ENCODE data around the gene BABAM1.

Gene BABAM1

DNA sequence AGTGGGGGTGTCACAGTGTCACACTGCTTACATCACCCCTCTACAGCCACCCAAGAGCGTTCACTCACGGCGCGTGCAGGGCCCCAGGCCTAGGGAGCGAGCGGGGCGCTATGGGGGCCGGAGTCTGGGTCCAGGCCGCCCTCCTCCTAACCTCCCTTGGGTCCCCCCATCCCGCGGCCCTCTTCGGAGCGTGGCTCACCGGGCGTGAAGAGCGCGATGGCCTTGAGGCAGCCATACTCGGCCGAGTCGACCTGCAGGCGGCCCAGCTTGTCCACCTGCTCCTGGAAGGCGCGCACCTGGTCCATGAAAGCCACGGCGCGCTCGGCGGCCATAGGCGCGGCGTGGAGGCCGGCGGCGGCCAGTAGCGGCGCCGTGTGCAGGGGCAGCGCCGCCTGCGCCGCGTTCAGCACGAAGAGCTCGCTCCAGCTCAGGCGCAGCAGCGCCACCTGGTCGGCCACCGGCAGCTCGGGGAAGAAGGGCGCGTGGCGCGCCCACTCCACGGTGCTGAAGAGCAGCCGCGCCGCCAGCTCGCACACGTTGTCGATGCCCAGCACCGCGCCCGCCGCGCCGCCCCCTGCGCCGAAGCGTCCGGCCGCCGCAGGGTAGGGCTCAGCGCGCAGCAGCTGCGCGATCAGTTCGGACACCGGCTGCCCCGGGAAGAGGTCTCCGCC is 31.8 kb upstream of the BABAM1 start:
- H3F3A ChIP-seq (ENCODE audit: control insufficient read depth, insufficient read depth): peaks cover 17% of the 10 kb centered on the region

DNA sequence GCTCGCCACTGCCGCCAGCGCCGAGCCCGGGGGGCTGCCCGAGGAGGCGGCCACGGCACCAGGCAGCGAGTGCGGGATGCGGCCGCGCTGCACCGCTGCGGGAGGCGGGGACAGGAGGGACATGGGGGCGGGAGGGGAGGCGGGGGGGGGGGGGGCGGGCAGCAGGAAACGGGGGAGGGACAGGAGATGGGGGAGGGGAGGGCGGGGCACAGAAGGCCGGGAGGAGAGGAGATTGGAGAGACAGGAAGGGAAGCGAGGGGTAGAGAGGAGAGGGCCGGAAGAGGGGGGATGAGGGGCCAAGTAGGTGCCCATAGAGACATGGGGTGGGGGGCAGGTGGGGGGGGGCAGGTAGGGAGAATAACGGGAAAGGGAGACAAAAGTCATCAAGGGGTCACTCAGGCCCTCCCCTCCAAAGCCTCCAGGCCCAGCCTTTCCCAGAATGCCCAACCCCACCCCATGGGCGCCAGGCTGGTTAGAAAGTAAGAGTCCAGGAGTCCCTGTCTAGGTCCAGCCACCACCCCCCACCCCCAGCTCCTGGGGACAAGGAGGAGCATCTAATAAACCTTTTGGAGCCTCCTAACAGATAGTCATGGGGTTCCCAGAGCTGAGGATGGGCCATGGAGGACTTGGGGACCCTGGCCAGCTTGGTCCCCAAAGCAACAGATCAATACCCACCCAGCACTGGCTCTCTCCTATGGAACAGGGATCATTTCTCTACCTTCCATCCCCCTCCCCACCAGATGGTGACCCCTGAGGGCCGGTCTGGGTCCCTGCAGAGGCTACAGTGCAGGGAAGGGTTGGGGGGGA is 31.1 kb upstream of the BABAM1 start:
- Histone ChIP-seq H3K4me3 (ENCODE audit: low read length) (peak overlapping the region; percentile 74), H3K9me2 (replicated peaks; ENCODE audit: control insufficient read depth, low read length) (no peaks in the 10 kb centered on the region), H4K20me1 (ENCODE audit: control insufficient read depth, insufficient read depth, low read depth, low read length) (peaks cover 5% of the 10 kb centered on the region; the same call in 1 of the 2 replicates), H3K9me3 (ENCODE audit: control insufficient read depth, insufficient read depth, low read length) (no peaks in the 10 kb centered on the region), H3K4me1 (ENCODE audit: control insufficient read depth, low read length) (peaks cover 23% of the 10 kb centered on the region), H3K4me2 (ENCODE audit: low read length) (peak overlapping the region; percentile 78), H3F3A (ENCODE audit: control insufficient read depth, insufficient read depth) (peaks cover 17% of the 10 kb centered on the region), H3K79me2 (ENCODE audit: control insufficient read depth, low read length) (peaks cover 48% of the 10 kb centered on the region), H3K27me3 (ENCODE audit: control insufficient read depth, low read length) (no peaks in the 10 kb centered on the region), H3K36me3 (ENCODE audit: control insufficient read depth, low read length) (peaks cover 67% of the 10 kb centered on the region), H3K27ac (ENCODE audit: low read depth, low read length) (peak overlapping the region; percentile 54)
- TF ChIP-seq, protein P1, sequence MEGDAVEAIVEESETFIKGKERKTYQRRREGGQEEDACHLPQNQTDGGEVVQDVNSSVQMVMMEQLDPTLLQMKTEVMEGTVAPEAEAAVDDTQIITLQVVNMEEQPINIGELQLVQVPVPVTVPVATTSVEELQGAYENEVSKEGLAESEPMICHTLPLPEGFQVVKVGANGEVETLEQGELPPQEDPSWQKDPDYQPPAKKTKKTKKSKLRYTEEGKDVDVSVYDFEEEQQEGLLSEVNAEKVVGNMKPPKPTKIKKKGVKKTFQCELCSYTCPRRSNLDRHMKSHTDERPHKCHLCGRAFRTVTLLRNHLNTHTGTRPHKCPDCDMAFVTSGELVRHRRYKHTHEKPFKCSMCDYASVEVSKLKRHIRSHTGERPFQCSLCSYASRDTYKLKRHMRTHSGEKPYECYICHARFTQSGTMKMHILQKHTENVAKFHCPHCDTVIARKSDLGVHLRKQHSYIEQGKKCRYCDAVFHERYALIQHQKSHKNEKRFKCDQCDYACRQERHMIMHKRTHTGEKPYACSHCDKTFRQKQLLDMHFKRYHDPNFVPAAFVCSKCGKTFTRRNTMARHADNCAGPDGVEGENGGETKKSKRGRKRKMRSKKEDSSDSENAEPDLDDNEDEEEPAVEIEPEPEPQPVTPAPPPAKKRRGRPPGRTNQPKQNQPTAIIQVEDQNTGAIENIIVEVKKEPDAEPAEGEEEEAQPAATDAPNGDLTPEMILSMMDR (IDR thresholded peaks at IDR 0.05; ENCODE audit: low read depth, low read length, poor library complexity, severe bottlenecking): no peak
- TF ChIP-seq EZH2phosphoT487 (IDR thresholded peaks at IDR 0.05; ENCODE audit: borderline replicate concordance, low read length): no peak

More for the DNA sequence above, 31.8 kb upstream of the BABAM1 start:
- H3K79me2 ChIP-seq (ENCODE audit: control insufficient read depth, low read length): peaks cover 41% of the 10 kb centered on the region
- peaks cover 67% of the 10 kb centered on the region for H3K36me3 ChIP-seq (ENCODE audit: control insufficient read depth, low read length)
- H3K4me2 ChIP-seq (ENCODE audit: low read length): peak overlapping the region; percentile 78
- H4K20me1 ChIP-seq (ENCODE audit: control insufficient read depth, insufficient read depth, low read depth, low read length): peaks cover 5% of the 10 kb centered on the region; the same call in 1 of the 2 replicates
- H3K4me3 ChIP-seq (ENCODE audit: low read length): peak overlapping the region; percentile 74
- TF ChIP-seq, protein P1 (IDR thresholded peaks at IDR 0.05; ENCODE audit: low read depth, low read length, poor library complexity, severe bottlenecking): peak; percentile 61
- TF ChIP-seq EZH2phosphoT487 (IDR thresholded peaks at IDR 0.05; ENCODE audit: borderline replicate concordance, low read length): no peak
- peaks cover 23% of the 10 kb centered on the region for H3K4me1 ChIP-seq (ENCODE audit: control insufficient read depth, low read length)
- H3K9me3 ChIP-seq (ENCODE audit: control insufficient read depth, insufficient read depth, low read length): no peaks in the 10 kb centered on the region
- H3K27ac ChIP-seq (ENCODE audit: low read depth, low read length): peak overlapping the region; percentile 54
- H3K27me3 ChIP-seq (ENCODE audit: control insufficient read depth, low read length): no peaks in the 10 kb centered on the region
- no peaks in the 10 kb centered on the region for H3K9me2 ChIP-seq (replicated peaks; ENCODE audit: control insufficient read depth, low read length)

DNA sequence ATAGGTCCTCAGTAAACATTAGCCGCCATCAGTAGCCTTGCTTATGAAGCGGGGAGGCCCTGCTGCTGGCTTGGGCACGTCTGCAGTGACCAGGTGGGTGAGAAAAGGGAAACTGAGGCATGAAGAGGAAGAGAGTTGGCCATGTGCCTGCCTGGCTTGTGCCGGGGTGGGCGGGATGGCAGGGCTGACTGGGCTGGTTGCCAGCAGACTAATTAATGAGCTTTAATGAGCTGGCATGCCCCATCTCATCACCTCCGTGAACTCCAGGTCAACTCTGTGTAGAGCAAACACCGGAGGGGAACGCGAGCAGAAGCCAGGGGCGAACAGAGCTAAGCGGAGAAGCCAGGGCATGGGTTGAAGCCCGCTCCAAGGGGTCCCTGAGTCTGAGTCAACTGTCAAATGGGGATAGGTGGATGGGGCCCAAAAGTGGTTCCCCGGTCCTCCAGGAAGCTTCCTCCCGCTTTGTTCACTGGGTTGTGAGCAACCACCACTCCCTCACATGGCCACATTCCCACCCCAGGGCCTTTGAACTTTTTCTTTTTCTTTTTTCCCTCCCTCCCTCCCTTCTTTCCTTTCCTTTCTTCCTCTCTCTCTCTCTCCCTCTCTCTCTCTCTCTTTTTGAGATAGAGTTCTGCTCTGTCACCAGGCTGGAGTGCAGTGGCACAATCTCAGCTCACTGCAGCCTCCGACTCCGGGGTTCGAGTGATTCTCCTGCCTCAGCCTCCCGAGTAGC is 30.3 kb upstream of the BABAM1 start:
- Histone ChIP-seq H3K36me3 (ENCODE audit: control insufficient read depth, low read length) (peaks cover 66% of the 10 kb centered on the region), H3K4me2 (ENCODE audit: low read length) (peak overlapping the region; percentile 58; the same call in 1 of the 2 replicates), H3K9me2 (replicated peaks; ENCODE audit: control insufficient read depth, low read length) (no peaks in the 10 kb centered on the region), H3K9me3 (ENCODE audit: control insufficient read depth, insufficient read depth, low read length) (no peaks in the 10 kb centered on the region), H3K27me3 (ENCODE audit: control insufficient read depth, low read length) (no peaks in the 10 kb centered on the region), H3K79me2 (ENCODE audit: control insufficient read depth, low read length) (peaks cover 55% of the 10 kb centered on the region), H3K4me1 (ENCODE audit: control insufficient read depth, low read length) (peaks cover 23% of the 10 kb centered on the region), H3F3A (ENCODE audit: control insufficient read depth, insufficient read depth) (peaks cover 17% of the 10 kb centered on the region), H4K20me1 (ENCODE audit: control insufficient read depth, insufficient read depth, low read depth, low read length) (peaks cover 5% of the 10 kb centered on the region; the same call in 1 of the 2 replicates), H3K27ac (ENCODE audit: low read depth, low read length) (0 out of 2 replicates have a peak overlapping the region, but pooled peaks have one; percentile 6), H3K4me3 (ENCODE audit: low read length) (peak overlapping the region; percentile 44; the same call in 1 of the 2 replicates)
- TF ChIP-seq, protein P1 (IDR thresholded peaks at IDR 0.05; ENCODE audit: low read depth, low read length, poor library complexity, severe bottlenecking): no peak
- TF ChIP-seq EZH2phosphoT487 (IDR thresholded peaks at IDR 0.05; ENCODE audit: borderline replicate concordance, low read length): no peak

Data from DOHH2 (cell line).